ENCODE data around the gene NF1.

The NF1 gene

GRCh38 chr17:31269036-31269577, 174.3 kb downstream of the NF1 start:
- CTCF ChIA-PET, result interaction anchor here (1.0 to 1.1 kb wide), 2 partner anchors 9 to 18 kb away, joined by 3 read pairs; no protein-coding TSS in a partner anchor
- no peak for DNase-seq (ENCODE audit: extremely low spot score)
- TF ChIP-seq, protein P1, sequence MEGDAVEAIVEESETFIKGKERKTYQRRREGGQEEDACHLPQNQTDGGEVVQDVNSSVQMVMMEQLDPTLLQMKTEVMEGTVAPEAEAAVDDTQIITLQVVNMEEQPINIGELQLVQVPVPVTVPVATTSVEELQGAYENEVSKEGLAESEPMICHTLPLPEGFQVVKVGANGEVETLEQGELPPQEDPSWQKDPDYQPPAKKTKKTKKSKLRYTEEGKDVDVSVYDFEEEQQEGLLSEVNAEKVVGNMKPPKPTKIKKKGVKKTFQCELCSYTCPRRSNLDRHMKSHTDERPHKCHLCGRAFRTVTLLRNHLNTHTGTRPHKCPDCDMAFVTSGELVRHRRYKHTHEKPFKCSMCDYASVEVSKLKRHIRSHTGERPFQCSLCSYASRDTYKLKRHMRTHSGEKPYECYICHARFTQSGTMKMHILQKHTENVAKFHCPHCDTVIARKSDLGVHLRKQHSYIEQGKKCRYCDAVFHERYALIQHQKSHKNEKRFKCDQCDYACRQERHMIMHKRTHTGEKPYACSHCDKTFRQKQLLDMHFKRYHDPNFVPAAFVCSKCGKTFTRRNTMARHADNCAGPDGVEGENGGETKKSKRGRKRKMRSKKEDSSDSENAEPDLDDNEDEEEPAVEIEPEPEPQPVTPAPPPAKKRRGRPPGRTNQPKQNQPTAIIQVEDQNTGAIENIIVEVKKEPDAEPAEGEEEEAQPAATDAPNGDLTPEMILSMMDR (IDR thresholded peaks at IDR 0.05; ENCODE audit: control extremely low read depth, extremely low read depth, low read depth, missing control alignments), result no peak
- POLR2A ChIA-PET, result no interaction called here

DNA sequence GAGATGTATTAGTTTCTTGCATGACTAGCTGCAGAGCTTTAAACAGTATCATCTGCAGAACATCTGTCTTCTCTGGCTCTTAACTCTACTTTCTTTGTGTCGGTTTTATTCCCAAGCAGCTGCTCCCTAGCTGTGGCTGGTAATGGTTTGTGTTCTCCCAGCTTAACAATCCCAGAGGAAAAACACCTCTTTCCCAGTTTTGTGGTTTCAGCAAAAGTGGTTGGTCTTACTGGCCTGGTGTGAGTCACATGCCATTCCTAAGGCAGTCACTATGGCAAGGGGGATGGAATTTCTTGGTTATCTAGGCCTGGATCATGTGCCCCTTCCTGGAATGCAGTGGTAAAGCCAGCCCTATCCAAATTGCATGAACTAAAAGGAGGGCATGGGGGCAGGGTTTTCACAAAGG, 174.8 kb downstream of the NF1 start:
- no peak for DNase-seq (ENCODE audit: extremely low spot score)
- TF ChIP-seq, protein P1 (IDR thresholded peaks at IDR 0.05; ENCODE audit: control extremely low read depth, extremely low read depth, low read depth, missing control alignments), result no peak
- ChIA-PET CTCF (interaction anchor here (1.0 to 1.1 kb wide), 2 partner anchors 8 to 18 kb away, joined by 3 read pairs; no protein-coding TSS in a partner anchor), POLR2A (no interaction called here)

DNA sequence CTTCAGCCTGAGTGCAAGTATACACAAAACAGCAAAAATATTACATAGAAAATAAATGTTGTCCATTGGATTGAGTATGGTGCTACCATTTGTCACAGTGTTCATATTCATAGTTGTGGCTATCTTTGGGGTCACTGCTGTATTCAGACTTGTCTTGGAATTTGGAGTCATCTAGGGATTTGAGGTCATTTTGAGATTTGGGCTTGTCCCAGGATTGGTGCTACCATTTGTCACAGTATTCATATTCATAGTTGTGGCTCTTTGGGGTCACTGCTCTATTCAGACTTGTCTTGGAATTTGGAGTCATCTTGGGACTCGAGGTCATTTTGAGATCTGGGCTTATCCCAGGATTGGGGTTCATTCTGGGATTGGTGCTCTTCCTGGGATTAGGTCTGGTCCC, 177.5 kb downstream of the NF1 start:
- POLR2A ChIA-PET, result no interaction called here
- DNase-seq (ENCODE audit: extremely low spot score), result no peak
- TF ChIP-seq, protein P1 (IDR thresholded peaks at IDR 0.05; ENCODE audit: control extremely low read depth, extremely low read depth, low read depth, missing control alignments), result no peak
- CTCF ChIA-PET, result no interaction called here

- DNase-seq (ENCODE audit: extremely low spot score), result no peak
- ChIA-PET POLR2A (no interaction called here), CTCF (no interaction called here)
- TF ChIP-seq, protein P1 (IDR thresholded peaks at IDR 0.05; ENCODE audit: control extremely low read depth, extremely low read depth, low read depth, missing control alignments), result no peak
Observed at GRCh38 chr17:31272803-31273202, 178.0 kb downstream of the NF1 start.

GRCh38 chr17:31273516-31273915, 178.7 kb downstream of the NF1 start:
- no peak for DNase-seq (ENCODE audit: extremely low spot score)
- TF ChIP-seq, protein P1 (IDR thresholded peaks at IDR 0.05; ENCODE audit: control extremely low read depth, extremely low read depth, low read depth, missing control alignments), result no peak
- ChIA-PET CTCF (no interaction called here), POLR2A (no interaction called here)

DNA sequence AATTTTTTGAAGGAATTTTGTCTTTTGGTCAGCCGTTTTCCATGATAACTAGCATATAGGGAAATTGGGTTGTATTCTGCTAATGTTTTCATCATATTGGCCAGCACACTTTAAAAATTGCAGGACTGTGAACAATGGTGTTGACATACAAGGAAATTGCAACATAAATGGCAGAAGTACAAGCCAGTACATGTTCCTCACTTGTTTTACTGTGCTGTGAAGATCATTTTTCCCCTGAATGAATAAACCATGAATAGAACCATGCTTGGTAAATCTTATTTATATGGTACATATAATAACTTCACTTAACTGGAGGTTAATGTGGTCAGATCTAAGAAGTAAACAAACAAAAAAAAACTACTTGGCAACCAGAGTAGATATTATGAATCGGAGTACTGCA, 179.5 kb downstream of the NF1 start:
- CTCF ChIA-PET, result no interaction called here
- no peak for DNase-seq (ENCODE audit: extremely low spot score)
- POLR2A ChIA-PET, result no interaction called here
- TF ChIP-seq, protein P1 (IDR thresholded peaks at IDR 0.05; ENCODE audit: control extremely low read depth, extremely low read depth, low read depth, missing control alignments), result no peak

DNA sequence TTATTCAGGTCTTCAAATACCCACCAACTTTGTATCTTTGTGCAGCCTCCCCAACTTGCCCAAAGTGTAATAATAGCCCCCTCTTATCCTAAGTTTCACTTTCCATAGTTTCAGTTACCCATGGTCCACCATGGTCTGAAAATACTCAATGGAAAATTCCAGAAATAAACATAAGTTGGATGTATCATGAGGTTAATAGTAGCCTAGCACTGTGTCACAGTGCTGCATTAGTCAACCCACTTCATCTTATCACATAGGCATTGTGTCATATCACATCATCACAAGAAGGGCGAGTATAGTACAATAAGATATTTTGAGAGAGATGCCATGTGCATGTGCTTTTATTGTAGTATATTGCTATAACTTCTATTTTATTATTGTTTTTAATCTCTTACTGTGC, 180.3 kb downstream of the NF1 start:
- POLR2A ChIA-PET, result no interaction called here
- TF ChIP-seq, protein P1 (IDR thresholded peaks at IDR 0.05; ENCODE audit: control extremely low read depth, extremely low read depth, low read depth, missing control alignments), result no peak
- no peak for DNase-seq (ENCODE audit: extremely low spot score)
- CTCF ChIA-PET, result no interaction called here
